ENCODE results near the gene PPP1R9B. TPM values are rescaled to one million over a fixed set of nuclear protein-coding genes. Genes with fewer than 3 reads are reported as not detected.

The PPP1R9B gene
- polyA plus RNA-seq, 1 donor = 30.7 TPM

DNA sequence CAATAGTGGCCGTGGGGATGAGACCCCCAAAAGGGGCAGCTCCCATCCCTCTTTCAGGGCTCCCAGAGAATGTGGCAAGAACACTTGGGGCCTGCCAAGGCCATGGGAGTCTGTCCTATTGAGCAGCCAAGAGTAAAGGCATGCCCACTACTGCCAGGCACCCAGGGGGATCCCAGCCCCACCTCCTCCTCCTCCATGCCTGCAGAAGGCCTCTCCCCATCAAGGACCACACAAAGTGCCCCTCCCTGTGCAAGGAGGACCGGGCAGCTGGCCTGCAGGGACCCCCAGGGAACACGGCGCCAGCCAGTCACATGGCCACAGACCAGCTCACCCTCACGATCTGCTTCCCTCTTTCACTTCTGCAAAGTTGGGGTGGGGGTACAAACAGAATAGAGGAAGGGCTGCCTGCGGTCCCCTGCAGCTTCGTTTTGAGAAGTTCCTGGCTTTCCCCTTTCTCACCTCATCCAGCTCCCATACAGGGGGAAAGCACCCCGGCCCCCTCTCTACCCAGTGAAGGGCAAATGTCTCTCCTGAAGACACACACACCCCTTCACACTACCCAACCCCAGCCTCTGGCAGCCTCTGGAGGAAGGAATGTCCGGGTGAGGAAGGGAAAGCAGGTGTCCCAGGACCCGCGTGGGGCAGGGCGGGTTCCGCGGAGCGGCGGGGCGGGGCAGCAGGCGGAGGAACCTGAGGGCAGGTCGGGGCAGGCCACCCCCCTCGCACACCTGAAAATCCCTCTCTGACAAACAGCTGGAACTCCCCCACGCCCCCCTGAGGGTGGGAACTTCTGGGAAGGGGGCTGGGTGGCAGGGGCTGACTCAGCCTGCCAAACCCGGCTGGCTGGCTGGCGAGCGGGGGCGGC, 2.0 kb downstream of the PPP1R9B start:
- no peaks in the 10 kb centered on the region for H3K27me3 ChIP-seq (ENCODE audit: control insufficient read depth, insufficient read depth, low read length)
- peaks cover 54% of the 10 kb centered on the region for H3K4me1 ChIP-seq (ENCODE audit: control insufficient read depth, insufficient read depth, low read length)
- H3K4me3 ChIP-seq (ENCODE audit: low read length) = peak overlapping the region; percentile 87
- no peaks in the 10 kb centered on the region for H3K9me3 ChIP-seq (ENCODE audit: control insufficient read depth, low read depth, low read length)
- peak overlapping the region; percentile 54 for H3K27ac ChIP-seq (ENCODE audit: low read length)
- no CpG with 5 or more reads among the region's 25 CpGs for WGBS (ENCODE audit: insufficient coverage, low lambda C conversion rate)
- DNase-seq = peak; percentile 47 to 72
- peaks cover 30% of the 10 kb centered on the region for H3K36me3 ChIP-seq (ENCODE audit: control insufficient read depth, insufficient read depth, low read length)

DNA sequence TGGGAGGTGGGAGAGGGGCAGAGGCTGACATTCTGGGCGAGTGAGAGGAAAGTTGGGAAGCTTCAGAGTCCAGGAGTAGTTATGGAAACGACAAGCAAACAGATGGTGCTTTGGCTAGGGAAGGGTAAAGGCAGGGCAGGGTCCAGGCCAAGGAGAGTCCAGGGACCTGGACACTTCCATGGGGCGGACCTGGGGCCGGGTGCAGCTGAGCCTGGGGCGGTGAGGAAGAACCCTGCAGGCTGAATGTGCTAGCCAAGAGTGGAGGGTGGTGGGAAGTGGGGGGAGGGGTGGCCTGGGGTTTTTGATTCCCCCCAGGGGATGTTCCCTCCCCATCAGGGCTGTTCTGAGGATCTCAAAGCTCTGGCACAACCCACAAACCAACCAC, 2.6 kb downstream of the PPP1R9B start:
- peak overlapping the region; percentile 54 for H3K27ac ChIP-seq (ENCODE audit: low read length)
- no CpG with 5 or more reads among the region's 5 CpGs for WGBS (ENCODE audit: insufficient coverage, low lambda C conversion rate)
- H3K4me1 ChIP-seq (ENCODE audit: control insufficient read depth, insufficient read depth, low read length) = peaks cover 54% of the 10 kb centered on the region
- H3K4me3 ChIP-seq (ENCODE audit: low read length) = peak overlapping the region; percentile 87
- peaks cover 36% of the 10 kb centered on the region for H3K36me3 ChIP-seq (ENCODE audit: control insufficient read depth, insufficient read depth, low read length)
- DNase-seq = peak; percentile 69 to 79
- no peaks in the 10 kb centered on the region for H3K9me3 ChIP-seq (ENCODE audit: control insufficient read depth, low read depth, low read length)
- no peaks in the 10 kb centered on the region for H3K27me3 ChIP-seq (ENCODE audit: control insufficient read depth, insufficient read depth, low read length)

DNA sequence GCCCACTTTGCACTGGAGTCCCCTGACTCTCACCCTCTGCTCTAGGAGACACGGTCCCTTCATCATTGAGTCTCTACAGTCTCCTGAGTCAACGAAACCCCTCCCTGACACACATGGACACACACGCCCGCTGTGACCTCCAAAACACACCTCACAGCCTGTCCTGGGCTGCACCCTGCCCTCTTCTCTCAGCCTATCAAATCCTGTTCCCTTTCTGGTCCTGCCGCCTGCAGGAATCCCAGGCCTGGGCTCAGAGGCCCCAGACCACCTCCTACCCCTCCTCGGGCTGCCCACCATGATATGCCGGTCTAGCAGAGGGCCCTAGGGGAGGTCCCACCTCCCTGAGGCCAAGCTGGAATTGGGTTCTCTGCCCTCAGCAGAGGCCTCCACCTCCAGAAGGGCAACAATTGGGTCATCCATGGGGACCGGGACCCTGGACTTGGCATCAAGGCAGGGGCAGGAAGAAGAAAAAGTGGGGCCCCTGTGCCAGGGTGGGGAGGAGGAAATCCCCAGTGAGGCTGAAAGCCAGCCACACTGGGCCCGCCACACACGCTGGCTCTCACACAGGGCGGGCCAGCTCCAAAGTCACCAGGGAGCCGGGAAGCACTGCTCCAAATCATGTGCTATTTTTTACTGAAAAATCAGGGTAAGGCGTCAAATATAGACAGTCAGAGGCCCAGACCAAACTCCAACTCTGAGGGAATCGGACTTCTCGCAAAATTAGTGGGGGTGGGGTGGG, 3.4 kb downstream of the PPP1R9B start:
- Histone ChIP-seq H3K9me3 (ENCODE audit: control insufficient read depth, low read depth, low read length) (no peaks in the 10 kb centered on the region), H3K27ac (ENCODE audit: low read length) (peak overlapping the region; percentile 20), H3K27me3 (ENCODE audit: control insufficient read depth, insufficient read depth, low read length) (no peaks in the 10 kb centered on the region), H3K36me3 (ENCODE audit: control insufficient read depth, insufficient read depth, low read length) (peaks cover 44% of the 10 kb centered on the region), H3K4me1 (ENCODE audit: control insufficient read depth, insufficient read depth, low read length) (peaks cover 48% of the 10 kb centered on the region), H3K4me3 (ENCODE audit: low read length) (peak overlapping the region; percentile 87)
- DNase-seq = no peak
- no CpG with 5 or more reads among the region's 15 CpGs for WGBS (ENCODE audit: insufficient coverage, low lambda C conversion rate)

DNA sequence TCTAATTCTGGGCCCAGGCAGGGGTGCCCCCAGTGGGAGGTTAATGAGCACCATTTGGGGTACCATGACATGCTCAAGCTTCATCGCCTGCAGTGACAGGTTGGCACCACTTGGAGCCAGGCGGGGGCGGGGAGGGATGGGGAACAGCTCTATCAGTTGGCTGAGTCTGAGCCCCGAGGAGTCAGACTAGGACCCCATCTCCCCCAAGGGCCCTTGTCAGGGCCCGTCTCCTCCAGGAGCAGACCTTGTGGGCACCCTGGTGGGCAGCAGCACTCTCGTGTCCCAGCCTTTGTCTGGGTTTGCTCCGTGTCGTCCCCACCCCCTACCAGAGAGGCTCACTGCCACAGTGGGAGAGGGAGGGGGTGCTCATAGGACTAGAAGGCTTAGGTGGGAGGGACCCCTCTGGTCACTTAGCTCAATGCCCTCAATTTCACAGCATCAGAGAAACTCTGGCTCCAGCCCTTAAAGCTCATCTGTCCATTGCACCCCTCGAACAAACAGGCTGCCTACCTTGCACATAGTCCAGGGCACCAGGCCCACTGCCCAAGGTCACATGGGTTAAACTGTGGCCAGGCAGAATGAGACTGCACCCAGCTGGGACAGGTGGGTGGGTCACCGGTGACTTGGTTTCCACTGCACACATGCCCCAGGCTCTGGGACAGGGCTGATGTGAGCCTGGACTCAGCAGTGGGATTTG, 4.1 kb downstream of the PPP1R9B start:
- no peak overlapping the region for H3K4me3 ChIP-seq (ENCODE audit: low read length)
- no peaks in the 10 kb centered on the region for H3K27me3 ChIP-seq (ENCODE audit: control insufficient read depth, insufficient read depth, low read length)
- no peaks in the 10 kb centered on the region for H3K9me3 ChIP-seq (ENCODE audit: control insufficient read depth, low read depth, low read length)
- no peak for DNase-seq
- no peak overlapping the region for H3K27ac ChIP-seq (ENCODE audit: low read length)
- peaks cover 46% of the 10 kb centered on the region for H3K4me1 ChIP-seq (ENCODE audit: control insufficient read depth, insufficient read depth, low read length)
- H3K36me3 ChIP-seq (ENCODE audit: control insufficient read depth, insufficient read depth, low read length) = peaks cover 51% of the 10 kb centered on the region
- WGBS (ENCODE audit: insufficient coverage, low lambda C conversion rate) = no CpG with 5 or more reads among the region's 10 CpGs

DNA sequence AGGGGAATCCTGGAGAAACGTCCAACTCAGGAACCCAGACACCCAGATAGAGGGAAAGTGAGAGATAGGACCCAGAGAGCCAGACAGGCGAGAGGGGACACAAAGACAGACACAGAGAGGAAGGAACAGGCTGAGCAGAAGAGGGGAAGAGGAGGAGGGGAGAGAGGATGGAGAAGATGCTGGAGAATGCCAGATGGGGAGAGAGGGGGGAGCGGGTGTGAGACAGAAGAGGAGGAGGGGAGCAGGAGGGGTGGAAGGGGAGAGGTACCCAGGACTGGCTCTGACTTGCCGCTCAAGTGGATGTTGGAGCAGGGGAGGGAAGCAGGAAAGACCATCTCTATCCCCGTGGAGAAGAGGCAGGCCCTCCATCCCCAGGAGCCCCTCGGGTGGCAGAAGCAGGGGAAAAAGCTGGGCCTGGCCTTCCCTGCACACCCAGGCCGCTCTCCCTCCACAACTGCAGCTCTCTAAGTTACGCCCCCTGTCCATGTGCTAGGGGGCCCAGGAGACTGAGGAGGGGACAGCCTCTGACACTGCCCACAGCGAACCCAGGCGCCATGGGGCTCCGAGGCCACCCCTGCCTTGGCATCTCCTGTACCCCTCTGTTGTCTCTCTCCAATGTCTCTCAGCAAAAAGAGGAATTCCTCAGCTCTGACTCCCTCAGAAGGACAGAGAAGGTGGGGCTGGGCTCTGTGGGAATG, 4.8 kb downstream of the PPP1R9B start:
- Histone ChIP-seq H3K4me1 (ENCODE audit: control insufficient read depth, insufficient read depth, low read length) (peaks cover 43% of the 10 kb centered on the region), H3K27ac (ENCODE audit: low read length) (no peak overlapping the region), H3K9me3 (ENCODE audit: control insufficient read depth, low read depth, low read length) (no peaks in the 10 kb centered on the region), H3K27me3 (ENCODE audit: control insufficient read depth, insufficient read depth, low read length) (no peaks in the 10 kb centered on the region), H3K4me3 (ENCODE audit: low read length) (no peak overlapping the region), H3K36me3 (ENCODE audit: control insufficient read depth, insufficient read depth, low read length) (peaks cover 58% of the 10 kb centered on the region)
- no CpG with 5 or more reads among the region's 11 CpGs for WGBS (ENCODE audit: insufficient coverage, low lambda C conversion rate)
- DNase-seq = no peak

DNA sequence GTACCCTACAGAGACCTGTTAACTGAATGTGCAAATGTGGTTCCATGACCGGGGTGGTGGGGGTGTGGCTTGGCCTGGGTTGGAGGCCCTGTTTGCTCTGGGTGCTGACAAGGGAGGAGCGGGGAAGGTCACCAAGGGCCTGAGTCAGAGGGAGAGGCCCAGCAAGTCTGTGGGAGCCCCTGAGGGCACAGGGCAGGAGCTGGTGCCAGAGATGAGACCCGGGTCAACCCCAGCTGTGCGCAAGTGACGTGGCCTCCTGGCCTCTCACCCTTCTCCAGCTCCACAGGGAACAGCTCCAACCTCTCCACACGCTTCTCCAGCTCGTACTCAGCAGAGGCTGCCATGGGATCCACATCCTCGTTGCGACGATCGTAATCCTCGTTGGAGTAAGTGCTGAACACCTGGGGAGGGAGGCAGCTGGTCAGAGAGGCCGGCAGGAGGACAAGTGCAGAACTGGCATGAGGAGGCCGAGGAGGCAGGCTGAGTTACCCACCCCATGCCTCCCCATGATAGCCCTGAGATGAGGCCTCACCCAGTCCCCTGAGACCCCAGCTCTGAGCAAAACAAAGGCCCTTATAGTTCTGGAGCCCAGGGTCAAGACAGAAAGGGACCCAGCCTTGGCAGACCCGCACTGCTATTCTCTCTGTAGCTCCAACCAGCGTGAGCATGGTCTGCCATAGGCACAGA, 5.5 kb downstream of the PPP1R9B start:
- Histone ChIP-seq H3K36me3 (ENCODE audit: control insufficient read depth, insufficient read depth, low read length) (peaks cover 65% of the 10 kb centered on the region), H3K4me1 (ENCODE audit: control insufficient read depth, insufficient read depth, low read length) (peaks cover 43% of the 10 kb centered on the region), H3K4me3 (ENCODE audit: low read length) (no peak overlapping the region), H3K27ac (ENCODE audit: low read length) (peak overlapping the region; percentile 3), H3K27me3 (ENCODE audit: control insufficient read depth, insufficient read depth, low read length) (no peaks in the 10 kb centered on the region), H3K9me3 (ENCODE audit: control insufficient read depth, low read depth, low read length) (peaks cover 3% of the 10 kb centered on the region)
- WGBS (ENCODE audit: insufficient coverage, low lambda C conversion rate) = no CpG with 5 or more reads among the region's 16 CpGs
- peak; percentile 46 to 59 for DNase-seq

DNA sequence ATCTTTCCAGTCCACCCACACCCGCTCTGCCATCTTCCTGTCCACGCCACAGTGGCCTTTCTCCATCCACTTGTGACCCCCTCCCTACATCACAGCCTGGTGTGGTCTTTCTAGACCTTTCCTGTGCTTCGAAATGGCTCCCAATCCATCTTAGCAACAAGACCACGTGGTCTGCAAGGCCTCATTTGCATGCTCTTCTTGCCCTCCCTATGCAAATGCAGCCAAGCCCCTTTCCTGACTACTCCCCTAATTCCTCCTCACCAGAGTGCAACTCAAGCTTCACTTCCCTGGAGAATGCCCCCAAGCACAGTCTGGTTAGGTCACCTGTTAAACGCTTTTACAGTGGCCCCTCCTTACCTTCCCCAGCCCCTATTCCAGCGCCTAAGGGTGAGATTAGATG, 6.1 kb downstream of the PPP1R9B start:
- no peaks in the 10 kb centered on the region for H3K27me3 ChIP-seq (ENCODE audit: control insufficient read depth, insufficient read depth, low read length)
- H3K27ac ChIP-seq (ENCODE audit: low read length) = no peak overlapping the region
- no peak overlapping the region for H3K4me3 ChIP-seq (ENCODE audit: low read length)
- WGBS (ENCODE audit: insufficient coverage, low lambda C conversion rate) = 100% methylated on average over 1 of the region's 6 CpGs
- H3K9me3 ChIP-seq (ENCODE audit: control insufficient read depth, low read depth, low read length) = peaks cover 3% of the 10 kb centered on the region
- no peak for DNase-seq
- peaks cover 70% of the 10 kb centered on the region for H3K36me3 ChIP-seq (ENCODE audit: control insufficient read depth, insufficient read depth, low read length)
- peaks cover 43% of the 10 kb centered on the region for H3K4me1 ChIP-seq (ENCODE audit: control insufficient read depth, insufficient read depth, low read length)

DNA sequence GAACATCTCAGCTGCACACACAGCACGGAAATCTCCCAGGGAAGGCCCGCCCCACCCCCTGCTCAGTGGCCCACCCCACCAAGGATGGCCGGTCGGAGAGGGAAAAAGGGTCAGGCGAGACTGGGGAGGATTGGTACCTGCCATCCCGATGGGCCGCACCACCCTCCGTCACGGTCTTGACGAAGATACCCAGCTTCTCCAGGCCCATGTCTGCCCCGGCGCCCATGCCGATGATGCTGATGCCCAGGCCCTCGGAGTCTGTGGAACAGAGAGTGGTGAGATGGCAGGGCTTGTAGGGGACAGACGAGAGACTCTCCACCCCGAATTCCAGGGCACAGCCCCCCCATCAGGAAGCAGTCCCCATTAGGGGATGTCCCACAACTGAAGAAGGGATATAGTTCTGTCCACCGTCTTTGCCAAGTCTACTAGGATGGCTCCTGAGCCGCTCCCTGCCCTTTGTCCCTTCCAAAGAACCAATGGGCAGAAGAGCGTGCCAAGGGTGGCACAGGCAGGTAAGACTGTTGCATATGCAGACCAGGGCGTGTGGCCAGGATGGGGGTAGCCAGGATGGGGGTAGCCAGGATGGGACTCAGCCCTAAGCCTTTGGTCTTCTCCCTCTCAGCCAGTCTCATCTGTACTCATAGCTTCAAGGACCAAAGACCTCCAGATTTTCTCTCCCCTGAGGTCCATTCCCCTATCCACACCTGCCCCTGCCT, 6.9 kb downstream of the PPP1R9B start:
- Histone ChIP-seq H3K36me3 (ENCODE audit: control insufficient read depth, insufficient read depth, low read length) (peaks cover 77% of the 10 kb centered on the region), H3K27me3 (ENCODE audit: control insufficient read depth, insufficient read depth, low read length) (no peaks in the 10 kb centered on the region), H3K4me3 (ENCODE audit: low read length) (no peak overlapping the region), H3K4me1 (ENCODE audit: control insufficient read depth, insufficient read depth, low read length) (peaks cover 43% of the 10 kb centered on the region), H3K9me3 (ENCODE audit: control insufficient read depth, low read depth, low read length) (peaks cover 3% of the 10 kb centered on the region), H3K27ac (ENCODE audit: low read length) (no peak overlapping the region)
- no CpG with 5 or more reads among the region's 20 CpGs for WGBS (ENCODE audit: insufficient coverage, low lambda C conversion rate)
- no peak for DNase-seq

DNA sequence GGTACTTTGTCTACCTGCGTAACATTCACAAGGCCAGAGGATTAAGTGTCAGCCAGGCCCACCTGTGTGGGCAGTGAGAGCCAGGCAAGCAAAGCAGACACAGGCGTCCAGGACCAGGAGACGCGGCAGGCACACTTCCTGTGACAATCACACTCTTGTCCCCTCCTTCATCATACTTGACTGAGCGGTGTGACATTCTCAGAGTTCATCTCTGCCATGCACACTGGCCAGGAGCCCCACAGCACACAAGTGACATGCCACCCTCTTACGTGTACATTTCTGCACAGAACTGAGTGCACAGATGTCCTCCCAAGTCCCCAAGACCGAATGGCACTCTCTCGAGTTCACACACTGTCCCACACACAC, 8.7 kb downstream of the PPP1R9B start:
- Histone ChIP-seq H3K36me3 (ENCODE audit: control insufficient read depth, insufficient read depth, low read length) (peaks cover 94% of the 10 kb centered on the region), H3K4me1 (ENCODE audit: control insufficient read depth, insufficient read depth, low read length) (peaks cover 26% of the 10 kb centered on the region), H3K27me3 (ENCODE audit: control insufficient read depth, insufficient read depth, low read length) (no peaks in the 10 kb centered on the region), H3K4me3 (ENCODE audit: low read length) (no peak overlapping the region), H3K9me3 (ENCODE audit: control insufficient read depth, low read depth, low read length) (peaks cover 3% of the 10 kb centered on the region), H3K27ac (ENCODE audit: low read length) (no peak overlapping the region)
- WGBS (ENCODE audit: insufficient coverage, low lambda C conversion rate) = no CpG with 5 or more reads among the region's 8 CpGs
- no peak for DNase-seq
